DOHH2 (cell line): ENCODE results near the gene ST3GAL3.

ENCODE experiments used
- H3F3A ChIP-seq: fragments of 200-600 bp; sonication (generic), shearing (Covaris generic); 2 replicates; pipeline ENCODE4 v1.6.0; 2016; ENCODE audit warnings: antibody characterized with exemption, mild to moderate bottlenecking; ENCODE audit not compliant: control insufficient read depth, insufficient read depth
- H3K27ac ChIP-seq: fragments of 200-600 bp; sonication (generic); 2 replicates; pipeline ENCODE4 v1.5.1; 2014; ENCODE audit warnings: low read depth, mild to moderate bottlenecking, low read length, moderate library complexity
- H3K27me3 ChIP-seq: fragments of 200-600 bp; sonication (generic); 2 replicates; pipeline ENCODE4 v1.6.1; 2014; ENCODE audit warnings: mild to moderate bottlenecking, low read length, mixed read lengths; ENCODE audit not compliant: control insufficient read depth
- H3K36me3 ChIP-seq: fragments of 200-600 bp; sonication (generic); 2 replicates; pipeline ENCODE4 v1.6.1; 2014; ENCODE audit warnings: mild to moderate bottlenecking, low read length, moderate library complexity, mixed read lengths; ENCODE audit not compliant: control insufficient read depth
- H3K4me1 ChIP-seq: fragments of 200-600 bp; sonication (generic); 2 replicates; pipeline ENCODE4 v1.6.1; 2014; ENCODE audit warnings: mild to moderate bottlenecking, low read length, mixed read lengths; ENCODE audit not compliant: control insufficient read depth
- H3K4me2 ChIP-seq: fragments of 200-600 bp; sonication (generic); 2 replicates; pipeline ENCODE4 v1.6.0; 2014; ENCODE audit warnings: mild to moderate bottlenecking, low read length, moderate library complexity
- H3K4me3 ChIP-seq: fragments of 200-600 bp; sonication (generic); 2 replicates; pipeline ENCODE4 v1.5.1; 2014; ENCODE audit warnings: mild to moderate bottlenecking, low read length, mixed read lengths
- H3K79me2 ChIP-seq: fragments of 200-600 bp; sonication (generic); 2 replicates; pipeline ENCODE4 v1.6.1; 2014; ENCODE audit warnings: mild to moderate bottlenecking, low read length, mixed read lengths; ENCODE audit not compliant: control insufficient read depth
- H3K9me2 ChIP-seq: fragments of 200-600 bp; sonication (generic); replicated peaks from 2 replicates; pipeline ENCODE4 v1.6.1; 2014; ENCODE audit warnings: mild to moderate bottlenecking, low read length, mixed read lengths; ENCODE audit not compliant: control insufficient read depth
- H3K9me3 ChIP-seq: fragments of 200-600 bp; sonication (generic); 2 replicates; pipeline ENCODE4 v1.6.1; 2014; ENCODE audit warnings: antibody characterized with exemption, low read length, mixed read lengths; ENCODE audit not compliant: control insufficient read depth, insufficient read depth
- H4K20me1 ChIP-seq: fragments of 200-600 bp; sonication (generic); 2 replicates; pipeline ENCODE4 v1.6.0; 2014; ENCODE audit warnings: low read depth, mild to moderate bottlenecking, antibody characterized with exemption, low read length, moderate library complexity; ENCODE audit not compliant: control insufficient read depth, insufficient read depth
- CTCF ChIP-seq: fragments of 200-600 bp; sonication (generic); IDR thresholded peaks from one replicate; pipeline ENCODE4 v1.5.1; 2014; ENCODE audit warnings: antibody characterized with exemption, mild to moderate bottlenecking, low read depth, low read length; ENCODE audit not compliant: poor library complexity, severe bottlenecking
- EZH2phosphoT487 ChIP-seq: fragments of 200-600 bp; sonication (generic); IDR thresholded peaks from 2 replicates; pipeline ENCODE4 v1.6.1; 2017; ENCODE audit warnings: borderline replicate concordance, mild to moderate bottlenecking, antibody characterized with exemption, low read length, moderate library complexity, mixed read lengths

Gene ST3GAL3

GRCh38 chr1:43881415-43881814, 174.1 kb downstream of the ST3GAL3 start:
- TF ChIP-seq CTCF (no peak), EZH2phosphoT487 (no peak)
- no peaks in the 10 kb centered on the region for H3K9me2 ChIP-seq
- no peaks in the 10 kb centered on the region for H3K4me1 ChIP-seq
- no peak overlapping the region for H3K4me2 ChIP-seq
- no peaks in the 10 kb centered on the region for H3F3A ChIP-seq
- no peaks in the 10 kb centered on the region for H3K79me2 ChIP-seq
- no peak overlapping the region for H3K27ac ChIP-seq
- no peak overlapping the region for H3K4me3 ChIP-seq
- H4K20me1 ChIP-seq, result no peaks in the 10 kb centered on the region
- H3K27me3 ChIP-seq, result no peaks in the 10 kb centered on the region
- no peaks in the 10 kb centered on the region for H3K9me3 ChIP-seq
- no peaks in the 10 kb centered on the region for H3K36me3 ChIP-seq

GRCh38 chr1:43882763-43883162, 175.4 kb downstream of the ST3GAL3 start:
- H3K4me2 ChIP-seq, result no peak overlapping the region
- no peaks in the 10 kb centered on the region for H3F3A ChIP-seq
- no peaks in the 10 kb centered on the region for H4K20me1 ChIP-seq

GRCh38 chr1:43883321-43883720, 176.0 kb downstream of the ST3GAL3 start:
- TF ChIP-seq CTCF, result no peak
- TF ChIP-seq EZH2phosphoT487, result no peak
- H3K9me3 ChIP-seq, result no peaks in the 10 kb centered on the region
- H3K79me2 ChIP-seq, result no peaks in the 10 kb centered on the region

More at GRCh38 chr1:43882763-43883162, 175.4 kb downstream of the ST3GAL3 start:
- Histone ChIP-seq H3K79me2 (no peaks in the 10 kb centered on the region), H3K9me3 (no peaks in the 10 kb centered on the region), H3K4me1 (no peaks in the 10 kb centered on the region), H3K27me3 (no peaks in the 10 kb centered on the region), H3K9me2 (no peaks in the 10 kb centered on the region), H3K36me3 (no peaks in the 10 kb centered on the region), H3K4me3 (no peak overlapping the region), H3K27ac (no peak overlapping the region)
- TF ChIP-seq EZH2phosphoT487, result no peak
- TF ChIP-seq CTCF, result no peak

GRCh38 chr1:43885279-43885801, 178.0 kb downstream of the ST3GAL3 start:
- H3K27ac ChIP-seq, result no peak overlapping the region
- no peaks in the 10 kb centered on the region for H3K9me3 ChIP-seq
- H4K20me1 ChIP-seq, result no peaks in the 10 kb centered on the region
- no peaks in the 10 kb centered on the region for H3K79me2 ChIP-seq
- H3K27me3 ChIP-seq, result no peaks in the 10 kb centered on the region
- no peaks in the 10 kb centered on the region for H3K36me3 ChIP-seq
- H3K4me2 ChIP-seq, result no peak overlapping the region
- no peaks in the 10 kb centered on the region for H3K9me2 ChIP-seq
- H3K4me3 ChIP-seq, result no peak overlapping the region
- no peaks in the 10 kb centered on the region for H3F3A ChIP-seq
- no peaks in the 10 kb centered on the region for H3K4me1 ChIP-seq
- TF ChIP-seq EZH2phosphoT487 (no peak), CTCF (no peak)

More at GRCh38 chr1:43883321-43883720, 176.0 kb downstream of the ST3GAL3 start:
- Histone ChIP-seq H3K27me3 (no peaks in the 10 kb centered on the region), H3K4me2 (no peak overlapping the region), H4K20me1 (no peaks in the 10 kb centered on the region), H3F3A (no peaks in the 10 kb centered on the region), H3K27ac (no peak overlapping the region), H3K36me3 (no peaks in the 10 kb centered on the region), H3K9me2 (no peaks in the 10 kb centered on the region), H3K4me1 (no peaks in the 10 kb centered on the region), H3K4me3 (no peak overlapping the region)
